ENCODE results near the gene C10orf71. TPM values are rescaled to one million over a fixed set of nuclear protein-coding genes. Genes with fewer than 3 reads are reported as not detected.

Gene C10orf71
- total RNA-seq, 2 experiments from 2014 or later, result not detected

DNA sequence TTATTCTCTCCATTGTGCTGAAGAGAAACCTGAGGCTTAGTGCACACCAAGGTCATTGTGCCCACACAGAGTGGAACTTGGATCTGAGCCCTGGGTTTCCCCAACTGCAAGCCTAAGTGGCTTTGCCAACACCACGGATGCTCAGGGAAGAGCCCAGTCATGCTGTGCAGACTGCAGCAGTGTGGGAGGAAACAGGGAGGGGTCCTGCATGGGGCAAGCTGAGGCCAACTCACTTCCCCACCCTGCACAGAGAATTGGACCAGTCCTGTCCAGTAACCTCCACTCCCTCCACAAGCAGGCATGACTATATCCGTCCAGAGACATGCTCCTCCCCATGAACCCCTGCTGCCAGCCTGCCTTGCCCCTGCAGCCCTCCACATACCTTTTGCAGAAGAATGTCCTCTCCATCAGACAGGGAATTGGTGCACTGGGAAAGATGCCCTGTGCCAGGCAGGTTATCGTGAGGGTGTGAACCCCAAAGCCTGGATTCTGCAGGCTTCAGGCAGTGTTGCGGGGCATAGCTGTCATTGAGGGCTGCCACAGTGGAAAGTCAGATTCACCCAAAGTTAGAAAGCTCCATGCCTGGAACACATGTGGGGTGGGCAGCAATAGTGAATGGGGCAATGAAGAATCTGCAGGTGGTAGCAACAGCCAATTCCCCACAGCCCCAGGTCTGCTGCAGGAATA, 52.0 kb downstream of the C10orf71 start:
- CTCF ChIA-PET, result no interaction called here
- Mint-ChIP-seq H3K9me3 (ENCODE audit: low read depth) (no peaks in the 10 kb centered on the region), H3K4me3 (no peak overlapping the region), H3K27me3 (peaks cover 5% of the 10 kb centered on the region), H3K36me3 (no peaks in the 10 kb centered on the region), H3K4me1 (no peaks in the 10 kb centered on the region), H3K27ac (no peak overlapping the region)
- DNase-seq (no peak), ATAC-seq (no peak)

DNA sequence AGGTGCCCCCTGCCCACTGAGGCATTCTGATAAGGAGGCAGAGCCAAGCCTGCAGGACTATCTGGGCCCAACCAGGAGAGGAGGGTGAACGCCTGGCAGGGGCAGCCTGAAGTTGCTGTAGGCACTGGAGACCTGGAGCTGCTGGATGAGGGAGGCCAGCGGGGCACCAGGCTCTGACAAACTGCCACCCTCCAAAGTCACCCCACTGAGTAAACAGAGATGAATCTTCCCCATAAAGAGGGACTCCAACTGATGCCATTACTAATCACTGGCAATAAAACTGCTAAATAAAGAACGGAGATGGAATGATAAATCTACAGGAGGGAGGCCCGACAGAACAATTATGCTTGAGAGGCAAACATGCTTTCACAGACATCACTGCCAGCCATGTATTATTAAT, 52.7 kb downstream of the C10orf71 start:
- CTCF ChIA-PET, result no interaction called here
- ATAC-seq (no peak), DNase-seq (peak; percentile 16)
- Mint-ChIP-seq H3K27ac (no peak overlapping the region), H3K36me3 (no peaks in the 10 kb centered on the region), H3K9me3 (ENCODE audit: low read depth) (no peaks in the 10 kb centered on the region), H3K4me1 (peaks cover 2% of the 10 kb centered on the region), H3K27me3 (peaks cover 7% of the 10 kb centered on the region), H3K4me3 (no peak overlapping the region)

DNA sequence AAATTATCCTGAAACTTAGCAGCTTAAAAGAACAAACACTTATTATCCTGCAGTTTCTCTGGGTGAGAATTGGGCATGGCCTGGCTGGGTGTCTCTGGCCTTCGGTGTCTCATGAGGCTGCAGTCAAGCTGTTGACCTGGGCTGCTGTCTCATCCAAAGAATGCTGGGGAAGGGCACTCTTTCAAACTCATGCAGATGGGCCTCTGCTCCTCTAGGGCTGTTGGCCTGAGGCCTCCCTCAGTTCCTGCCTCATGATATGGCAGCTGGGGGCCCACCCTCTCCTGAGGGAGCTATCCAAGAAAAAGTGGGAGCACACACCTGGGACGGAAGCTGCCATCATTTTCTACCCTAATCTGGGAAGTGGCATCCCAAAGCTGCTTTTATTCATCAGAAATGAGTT, 53.4 kb downstream of the C10orf71 start:
- H3K27me3 Mint-ChIP-seq, result peaks cover 3% of the 10 kb centered on the region
- CTCF ChIA-PET, result no interaction called here
- no peak overlapping the region for H3K4me3 Mint-ChIP-seq
- ATAC-seq (no peak), DNase-seq (no peak)
- H3K36me3 Mint-ChIP-seq, result no peaks in the 10 kb centered on the region
- peaks cover 6% of the 10 kb centered on the region for H3K4me1 Mint-ChIP-seq
- no peak overlapping the region for H3K27ac Mint-ChIP-seq
- no peaks in the 10 kb centered on the region for H3K9me3 Mint-ChIP-seq (ENCODE audit: low read depth)

DNA sequence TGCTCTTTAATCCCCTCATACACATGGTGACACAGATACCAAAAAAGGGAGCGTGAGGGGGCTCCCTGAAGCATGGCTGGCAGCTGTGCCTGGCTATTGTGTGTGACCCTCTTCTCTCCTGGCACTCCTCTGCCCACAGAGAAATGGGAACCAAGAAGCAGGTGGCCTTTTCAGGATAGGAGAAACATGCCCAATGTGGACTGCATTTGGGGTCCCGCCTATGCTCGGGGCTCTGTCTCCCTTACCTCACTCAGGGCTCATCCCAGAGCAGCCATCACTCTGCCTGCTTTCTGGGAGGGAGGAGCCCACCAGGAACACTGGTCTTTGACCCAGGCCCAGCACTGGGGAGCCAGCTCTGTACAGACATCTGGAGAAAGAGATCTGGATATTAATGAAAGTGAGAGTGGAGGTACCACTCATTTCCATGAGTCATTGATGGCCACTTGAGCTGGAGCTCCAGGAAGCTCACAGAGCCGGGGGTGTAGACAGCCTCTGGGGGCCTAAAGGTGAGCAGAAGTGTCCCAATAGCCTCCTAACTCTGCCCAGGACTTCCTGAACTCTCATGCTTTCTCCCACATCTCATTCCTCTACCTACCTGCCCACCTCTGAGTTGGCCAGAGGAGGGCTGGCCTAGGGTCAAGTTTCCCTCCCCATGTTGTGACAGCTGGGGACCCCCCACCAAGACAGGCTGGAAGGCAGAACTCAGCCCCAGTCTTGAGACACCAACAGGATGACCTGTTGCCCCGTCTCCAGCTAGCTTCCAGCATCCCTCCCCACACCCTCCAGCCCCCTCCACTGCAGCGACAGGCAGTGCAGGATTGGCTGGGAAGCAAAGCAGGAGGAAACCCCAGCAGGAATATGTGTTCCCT, 54.3 kb downstream of the C10orf71 start:
- ATAC-seq (no peak), DNase-seq (peak; percentile 28)
- Mint-ChIP-seq H3K27ac (no peak overlapping the region), H3K9me3 (ENCODE audit: low read depth) (no peaks in the 10 kb centered on the region), H3K36me3 (no peaks in the 10 kb centered on the region), H3K4me1 (peaks cover 6% of the 10 kb centered on the region), H3K4me3 (no peak overlapping the region), H3K27me3 (peaks cover 8% of the 10 kb centered on the region)
- CTCF ChIA-PET, result no interaction called here

DNA sequence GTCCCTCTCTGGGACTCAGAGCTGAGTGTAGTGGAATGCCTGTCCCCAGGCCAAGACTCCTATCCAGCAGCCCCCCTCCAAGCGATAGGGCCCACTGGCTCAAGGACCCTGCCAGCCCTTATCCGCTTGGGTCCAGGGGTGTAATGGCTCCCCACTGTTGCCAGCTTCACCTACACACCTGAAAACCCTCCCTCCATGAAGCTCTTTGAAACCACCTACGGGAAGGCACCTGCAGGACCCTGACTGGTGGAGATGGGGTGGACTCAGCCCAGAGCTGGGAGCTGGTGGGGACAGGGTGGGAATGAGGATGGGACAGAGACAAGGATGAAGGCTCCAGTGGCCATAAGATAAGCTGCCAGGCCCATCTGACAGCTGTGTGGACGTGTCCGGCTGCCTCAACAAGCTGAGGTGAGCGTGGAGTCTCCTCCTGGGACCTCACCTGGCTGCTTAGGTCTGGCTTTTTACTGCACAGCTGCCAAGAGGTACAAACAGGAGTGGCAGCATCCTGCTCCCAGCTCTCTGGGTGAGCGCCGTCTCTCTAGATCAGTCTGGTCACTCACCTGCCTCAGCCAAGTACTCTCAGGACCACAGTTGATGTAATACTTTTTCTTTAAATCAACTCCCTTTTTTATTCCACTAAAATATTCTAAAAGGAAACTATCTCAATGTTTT, 55.1 kb downstream of the C10orf71 start:
- peaks cover 8% of the 10 kb centered on the region for H3K27me3 Mint-ChIP-seq
- no peaks in the 10 kb centered on the region for H3K36me3 Mint-ChIP-seq
- CTCF ChIA-PET, result no interaction called here
- no peak overlapping the region for H3K4me3 Mint-ChIP-seq
- DNase-seq, result no peak
- H3K27ac Mint-ChIP-seq, result no peak overlapping the region
- no peak for ATAC-seq
- H3K9me3 Mint-ChIP-seq (ENCODE audit: low read depth), result no peaks in the 10 kb centered on the region
- H3K4me1 Mint-ChIP-seq, result peaks cover 6% of the 10 kb centered on the region

DNA sequence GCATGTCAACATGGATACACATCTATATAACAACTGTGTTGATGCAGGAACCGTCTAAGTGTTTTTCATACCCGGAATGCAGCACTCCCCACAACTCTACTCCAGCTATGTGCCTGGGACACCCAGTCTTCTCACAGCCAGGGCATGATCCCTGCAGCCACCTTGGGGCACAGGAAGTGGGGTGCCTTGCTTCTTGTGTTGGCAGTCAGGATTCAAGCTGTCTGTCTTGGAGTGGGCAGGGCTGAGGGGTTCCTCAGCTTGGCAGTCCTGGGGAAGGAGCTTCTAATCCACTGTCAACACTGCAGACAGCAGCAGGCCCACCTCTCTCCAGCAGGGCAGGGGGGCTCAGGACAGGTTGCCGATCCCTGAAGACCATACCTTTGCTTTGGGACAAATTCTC, 55.6 kb downstream of the C10orf71 start:
- H3K27me3 Mint-ChIP-seq, result peaks cover 8% of the 10 kb centered on the region
- DNase-seq (no peak), ATAC-seq (no peak)
- H3K4me1 Mint-ChIP-seq, result peaks cover 6% of the 10 kb centered on the region
- H3K27ac Mint-ChIP-seq, result no peak overlapping the region
- H3K9me3 Mint-ChIP-seq (ENCODE audit: low read depth), result no peaks in the 10 kb centered on the region
- CTCF ChIA-PET, result no interaction called here
- no peak overlapping the region for H3K4me3 Mint-ChIP-seq
- H3K36me3 Mint-ChIP-seq, result no peaks in the 10 kb centered on the region

DNA sequence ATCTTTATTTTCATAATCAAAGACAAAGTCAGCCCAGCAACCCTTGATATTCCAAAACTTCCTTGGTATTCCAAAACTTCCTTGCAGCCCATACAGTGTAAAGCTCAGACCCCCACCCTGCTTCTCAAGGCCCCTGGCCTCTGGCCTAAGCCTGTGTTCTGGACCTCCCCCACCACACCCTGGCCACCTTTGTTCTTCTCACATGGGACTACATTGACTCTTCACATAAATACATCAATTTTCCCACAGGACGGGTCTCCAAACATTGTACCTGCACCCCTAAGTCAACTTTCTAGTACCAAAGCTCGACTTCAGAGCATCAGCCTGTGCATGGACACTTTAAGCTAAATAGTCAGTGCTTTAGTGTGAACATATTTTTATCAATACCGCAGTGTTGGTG, 56.3 kb downstream of the C10orf71 start:
- Mint-ChIP-seq H3K27ac (no peak overlapping the region), H3K4me1 (peaks cover 6% of the 10 kb centered on the region), H3K36me3 (no peaks in the 10 kb centered on the region), H3K27me3 (peaks cover 8% of the 10 kb centered on the region), H3K4me3 (no peak overlapping the region), H3K9me3 (ENCODE audit: low read depth) (no peaks in the 10 kb centered on the region)
- no peak for ATAC-seq
- DNase-seq, result no peak
- CTCF ChIA-PET, result no interaction called here

DNA sequence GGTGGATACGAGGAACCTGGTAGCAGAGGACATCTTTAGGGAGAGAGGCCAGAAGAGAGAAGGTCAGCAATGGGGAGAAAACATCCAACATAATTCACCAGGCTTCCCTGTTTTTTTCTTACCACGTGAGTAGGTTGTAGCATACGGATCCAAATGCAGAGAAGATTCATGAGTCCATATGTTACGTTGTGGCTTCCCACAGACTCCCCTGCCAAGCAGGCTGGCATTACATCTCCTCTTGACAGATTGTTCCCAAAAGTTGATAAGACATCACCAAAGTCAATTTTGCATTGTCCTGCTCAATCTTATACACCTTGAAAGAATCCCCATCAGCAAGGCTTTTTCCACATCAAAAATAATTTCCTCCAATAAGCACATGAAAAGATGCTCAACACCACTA, 57.2 kb downstream of the C10orf71 start:
- Mint-ChIP-seq H3K27me3 (peaks cover 8% of the 10 kb centered on the region), H3K27ac (no peak overlapping the region)

DNA sequence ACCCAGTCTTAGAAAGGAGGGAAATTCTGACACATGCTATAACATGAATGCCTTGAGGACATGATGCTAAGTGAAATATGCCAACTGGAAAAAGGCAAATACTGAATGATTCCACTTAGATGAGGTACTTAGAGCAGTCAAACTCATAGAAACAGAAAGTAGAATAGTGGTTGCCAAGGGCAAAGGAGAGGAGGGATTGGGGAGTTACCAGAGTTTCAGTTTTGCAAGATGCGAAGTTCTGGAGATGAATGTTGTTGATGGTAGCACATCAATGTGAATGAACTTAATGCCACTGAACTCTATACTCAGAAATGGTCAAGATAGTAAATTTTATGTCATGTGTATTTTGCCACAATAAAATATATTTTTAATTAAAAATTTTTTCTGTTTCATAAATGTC, 58.0 kb downstream of the C10orf71 start:
- Mint-ChIP-seq H3K9me3 (ENCODE audit: low read depth) (no peaks in the 10 kb centered on the region), H3K36me3 (no peaks in the 10 kb centered on the region), H3K4me3 (no peak overlapping the region), H3K27me3 (peaks cover 8% of the 10 kb centered on the region), H3K4me1 (peaks cover 6% of the 10 kb centered on the region), H3K27ac (no peak overlapping the region)
- CTCF ChIA-PET, result no interaction called here
- ATAC-seq (peak; percentile 45), DNase-seq (no peak)

More for the DNA sequence above, 57.2 kb downstream of the C10orf71 start:
- H3K36me3 Mint-ChIP-seq, result no peaks in the 10 kb centered on the region
- H3K4me1 Mint-ChIP-seq, result peaks cover 6% of the 10 kb centered on the region
- H3K4me3 Mint-ChIP-seq, result no peak overlapping the region
- no peak for ATAC-seq
- CTCF ChIA-PET, result no interaction called here
- H3K9me3 Mint-ChIP-seq (ENCODE audit: low read depth), result no peaks in the 10 kb centered on the region
- DNase-seq, result no peak

DNA sequence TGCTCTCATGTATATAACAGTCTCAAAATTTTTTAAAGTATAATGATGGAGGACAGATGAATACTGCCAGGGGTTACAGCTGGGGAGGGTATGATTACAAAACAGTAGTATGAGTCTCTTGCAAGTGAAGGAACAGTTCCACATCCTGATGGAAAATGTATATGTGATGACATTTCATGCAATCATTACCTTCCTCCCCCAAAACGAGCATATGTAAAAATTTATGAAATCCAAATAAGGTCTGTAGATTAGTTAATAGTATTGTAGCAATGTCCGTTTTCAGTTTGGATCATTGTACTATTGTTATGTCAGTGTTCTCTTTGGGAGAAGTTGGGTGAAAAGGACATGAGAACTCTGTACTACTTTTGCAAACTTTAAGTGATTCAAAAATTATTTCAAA, 58.9 kb downstream of the C10orf71 start:
- no peaks in the 10 kb centered on the region for H3K36me3 Mint-ChIP-seq

DNA sequence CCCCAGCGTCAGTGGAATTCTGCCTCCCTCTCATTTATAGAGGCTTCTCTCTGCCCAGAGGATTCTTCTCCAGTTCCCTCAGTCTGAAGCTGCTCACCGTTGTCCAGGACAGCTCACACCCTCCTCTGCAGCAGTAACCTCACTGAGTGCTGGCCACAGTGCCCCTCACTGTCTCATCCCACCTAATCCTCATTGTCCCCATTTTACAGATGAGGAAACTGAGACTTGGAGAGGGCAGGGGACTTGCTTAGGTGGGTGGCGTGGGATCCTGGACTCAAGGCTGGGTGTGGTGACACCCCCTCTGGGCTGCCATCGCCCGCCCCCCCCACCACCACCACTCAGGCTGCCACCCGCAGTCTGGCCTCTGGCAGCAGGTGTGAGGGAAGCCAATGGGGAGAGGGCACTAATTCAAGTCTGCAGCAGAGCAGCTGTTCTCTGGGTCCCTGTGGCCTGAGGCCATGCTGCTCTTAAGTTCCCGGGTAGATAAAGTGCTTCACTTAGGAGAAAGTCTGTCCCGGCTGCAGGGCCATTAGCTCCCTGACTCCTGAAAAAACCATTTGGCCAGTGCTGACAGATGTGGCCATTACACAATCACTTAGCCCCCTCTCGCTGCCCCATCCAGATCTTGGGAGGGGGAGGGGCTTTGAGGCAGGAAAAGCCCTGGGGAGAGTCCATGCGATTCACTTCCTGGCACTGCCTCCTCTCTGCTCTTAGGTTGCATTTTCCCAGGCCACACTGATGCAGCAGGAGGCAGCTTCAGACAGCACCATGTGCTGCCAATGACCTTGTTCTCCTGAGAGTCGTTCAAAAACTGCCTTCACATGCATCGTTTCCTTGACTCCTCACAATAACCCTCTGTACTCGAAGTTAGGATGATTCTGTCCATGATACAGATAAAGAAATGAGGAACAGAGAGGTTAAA, 60.6 kb downstream of the C10orf71 start:
- Mint-ChIP-seq H3K27me3 (peaks cover 13% of the 10 kb centered on the region), H3K9me3 (ENCODE audit: low read depth) (no peaks in the 10 kb centered on the region), H3K4me3 (no peak overlapping the region), H3K4me1 (peaks cover 6% of the 10 kb centered on the region), H3K36me3 (no peaks in the 10 kb centered on the region), H3K27ac (no peak overlapping the region)
- CTCF ChIA-PET, result no interaction called here
- DNase-seq (peak; percentile 32), ATAC-seq (no peak)

More for the DNA sequence above, 58.9 kb downstream of the C10orf71 start:
- no peak for DNase-seq
- no peak overlapping the region for H3K27ac Mint-ChIP-seq
- ATAC-seq, result no peak
- H3K4me1 Mint-ChIP-seq, result peaks cover 6% of the 10 kb centered on the region
- peaks cover 9% of the 10 kb centered on the region for H3K27me3 Mint-ChIP-seq
- CTCF ChIA-PET, result no interaction called here
- H3K4me3 Mint-ChIP-seq, result no peak overlapping the region
- H3K9me3 Mint-ChIP-seq (ENCODE audit: low read depth), result no peaks in the 10 kb centered on the region

DNA sequence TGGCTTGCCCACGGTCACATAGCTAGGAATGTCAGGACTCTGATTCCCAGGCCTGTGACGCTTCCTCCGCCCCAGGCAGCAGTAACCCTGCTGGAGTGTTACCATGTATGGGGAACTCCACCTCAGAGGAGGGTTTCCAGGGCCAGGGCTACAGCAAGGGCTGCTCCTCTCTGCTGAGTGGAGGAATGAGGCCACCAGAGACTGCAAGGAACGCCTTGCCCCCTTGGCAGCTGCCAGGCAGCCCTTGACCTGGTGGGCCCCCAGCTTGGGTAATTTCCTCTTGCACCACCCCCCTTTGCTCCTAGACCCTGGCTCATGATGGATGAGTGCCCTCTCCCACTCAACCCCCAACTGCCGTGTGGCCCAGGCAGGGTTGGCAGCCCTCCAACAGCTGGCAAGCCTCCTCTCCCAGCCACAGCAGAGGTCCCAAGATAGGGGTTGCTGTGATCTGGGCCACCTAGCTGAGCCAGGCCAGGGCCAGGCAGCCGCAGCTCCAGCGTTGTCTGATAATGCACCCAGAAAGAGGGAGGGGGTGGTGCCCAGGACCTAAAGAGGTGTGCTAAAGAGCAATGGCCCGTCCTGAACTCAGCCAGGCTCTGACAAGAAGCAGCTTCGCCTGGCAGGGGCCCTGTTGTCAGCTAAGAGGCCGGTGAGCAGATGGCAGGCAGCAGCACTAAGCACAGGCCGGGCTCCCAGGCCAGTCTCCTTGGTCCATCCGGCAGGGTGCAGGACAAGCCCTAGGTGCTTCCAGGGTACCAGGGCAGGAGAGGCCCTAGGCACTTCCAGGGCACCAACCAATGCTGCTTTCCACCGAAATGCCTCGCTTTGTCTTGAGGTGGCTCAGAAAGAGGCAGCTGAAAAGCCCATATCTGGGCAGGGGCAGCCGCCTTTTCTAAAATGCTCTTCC, 61.6 kb downstream of the C10orf71 start:
- CTCF ChIA-PET, result interaction anchor here (1.7 kb wide), 1 partner anchor 151 kb away, joined by 4 read pairs; no protein-coding TSS in a partner anchor
- ATAC-seq, result no peak
- H3K27me3 Mint-ChIP-seq, result peaks cover 13% of the 10 kb centered on the region
- H3K4me1 Mint-ChIP-seq, result peaks cover 6% of the 10 kb centered on the region
- no peak overlapping the region for H3K4me3 Mint-ChIP-seq
- DNase-seq, result peak; percentile 30
- H3K9me3 Mint-ChIP-seq (ENCODE audit: low read depth), result no peaks in the 10 kb centered on the region
- H3K27ac Mint-ChIP-seq, result no peak overlapping the region
- no peaks in the 10 kb centered on the region for H3K36me3 Mint-ChIP-seq
